Activated CD4-positive, alpha-beta T cell treated with anti-CD3 and anti-CD28 coated beads, Interleukin-2, amount 50 U/mL, for 48 hours (primary cell): ENCODE measurements around the gene BAMBI.

ENCODE experiments used
- DNase-seq, 2 experiments: peaks; one replicate each; pipeline ENCODE4 v3.0.0-alpha.2; 2020

The BAMBI gene

GRCh38 chr10:28676326-28676967 is 874 bp upstream of the BAMBI start:
- DNase-seq, result peak in 1 of 2 experiments; percentile 21

GRCh38 chr10:28677888-28678686 is 766 bp downstream of the BAMBI start:
- DNase-seq, result peak; percentile 11 to 37

- peak in 1 of 2 experiments; percentile 6 for DNase-seq
Measured at GRCh38 chr10:28678687-28679457, 1.6 kb downstream of the BAMBI start.

- DNase-seq, result no peak
Measured at GRCh38 chr10:28679581-28680357, 2.4 kb downstream of the BAMBI start.

GRCh38 chr10:28680358-28680752 is 3.0 kb downstream of the BAMBI start:
- no peak for DNase-seq

- DNase-seq, result no peak
Measured at GRCh38 chr10:28681291-28681763, 4.0 kb downstream of the BAMBI start.

GRCh38 chr10:28681928-28682750 is 4.8 kb downstream of the BAMBI start:
- no peak for DNase-seq

- no peak for DNase-seq
Measured at GRCh38 chr10:28684157-28684985, 7.0 kb downstream of the BAMBI start.

GRCh38 chr10:28684986-28685580 is 7.8 kb downstream of the BAMBI start:
- DNase-seq, result no peak

- no peak for DNase-seq
Measured at GRCh38 chr10:28685717-28686116, 8.4 kb downstream of the BAMBI start.

- no peak for DNase-seq
Measured at GRCh38 chr10:28686835-28687682, 9.7 kb downstream of the BAMBI start.

GRCh38 chr10:28687683-28688001 is 10.3 kb downstream of the BAMBI start:
- DNase-seq, result no peak

GRCh38 chr10:28690545-28690944 is 13.2 kb downstream of the BAMBI start:
- DNase-seq, result no peak

GRCh38 chr10:28691187-28691694 is 13.9 kb downstream of the BAMBI start:
- no peak for DNase-seq

GRCh38 chr10:28692050-28692449 is 14.7 kb downstream of the BAMBI start:
- no peak for DNase-seq

- DNase-seq, result no peak
Measured at GRCh38 chr10:28694530-28694929, 17.2 kb downstream of the BAMBI start.

- no peak for DNase-seq
Measured at GRCh38 chr10:28698075-28698474, 20.8 kb downstream of the BAMBI start.

- no peak for DNase-seq
Measured at GRCh38 chr10:28704464-28705161, 27.3 kb downstream of the BAMBI start.

GRCh38 chr10:28705472-28705871 is 28.2 kb downstream of the BAMBI start:
- DNase-seq, result no peak
